ENCODE results near the gene KLHL1.

- TF ChIP-seq, protein P1, sequence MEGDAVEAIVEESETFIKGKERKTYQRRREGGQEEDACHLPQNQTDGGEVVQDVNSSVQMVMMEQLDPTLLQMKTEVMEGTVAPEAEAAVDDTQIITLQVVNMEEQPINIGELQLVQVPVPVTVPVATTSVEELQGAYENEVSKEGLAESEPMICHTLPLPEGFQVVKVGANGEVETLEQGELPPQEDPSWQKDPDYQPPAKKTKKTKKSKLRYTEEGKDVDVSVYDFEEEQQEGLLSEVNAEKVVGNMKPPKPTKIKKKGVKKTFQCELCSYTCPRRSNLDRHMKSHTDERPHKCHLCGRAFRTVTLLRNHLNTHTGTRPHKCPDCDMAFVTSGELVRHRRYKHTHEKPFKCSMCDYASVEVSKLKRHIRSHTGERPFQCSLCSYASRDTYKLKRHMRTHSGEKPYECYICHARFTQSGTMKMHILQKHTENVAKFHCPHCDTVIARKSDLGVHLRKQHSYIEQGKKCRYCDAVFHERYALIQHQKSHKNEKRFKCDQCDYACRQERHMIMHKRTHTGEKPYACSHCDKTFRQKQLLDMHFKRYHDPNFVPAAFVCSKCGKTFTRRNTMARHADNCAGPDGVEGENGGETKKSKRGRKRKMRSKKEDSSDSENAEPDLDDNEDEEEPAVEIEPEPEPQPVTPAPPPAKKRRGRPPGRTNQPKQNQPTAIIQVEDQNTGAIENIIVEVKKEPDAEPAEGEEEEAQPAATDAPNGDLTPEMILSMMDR (IDR thresholded peaks at IDR 0.05), result no peak
- no peak for TF ChIP-seq POLR2A (IDR thresholded peaks at IDR 0.05)
These were observed 156.8 kb downstream of the KLHL1 start for GRCh38 chr13:69951412-69951811.

All from adrenal gland (tissue), 5 donors.